Iris pigment epithelial cell (primary cell): Measurements from ENCODE around the gene TTC21B.

Experiments used
- DNase-seq: peaks from one replicate; pipeline ENCODE4 v3.0.0-alpha.2; 2011; ENCODE audit warnings: low read depth

TTC21B gene

DNA sequence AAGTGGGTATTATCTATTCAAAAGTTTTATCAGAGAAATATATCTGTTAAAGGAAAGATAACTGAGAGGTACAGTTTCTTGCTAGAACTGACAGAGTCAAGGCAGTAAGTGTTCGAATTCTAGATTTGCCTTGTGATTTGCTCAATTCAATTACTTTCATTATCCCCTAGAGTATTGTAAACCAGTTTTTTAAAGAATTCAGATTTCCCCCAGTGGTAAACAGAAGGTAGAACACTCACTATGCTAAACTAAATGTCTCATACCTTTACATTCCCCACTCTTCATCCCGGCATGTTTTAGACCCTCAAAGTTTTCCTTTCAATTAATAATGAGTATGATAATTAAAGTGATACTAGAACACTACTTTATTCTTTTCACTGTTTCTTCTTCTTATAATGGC, 28.6 kb downstream of the TTC21B start:
- DNase-seq = no peak

- no peak for DNase-seq
Measured at GRCh38 chr2:165920748-165921147, 32.8 kb downstream of the TTC21B start.

GRCh38 chr2:165913636-165914035, 39.9 kb downstream of the TTC21B start:
- DNase-seq = no peak

DNA sequence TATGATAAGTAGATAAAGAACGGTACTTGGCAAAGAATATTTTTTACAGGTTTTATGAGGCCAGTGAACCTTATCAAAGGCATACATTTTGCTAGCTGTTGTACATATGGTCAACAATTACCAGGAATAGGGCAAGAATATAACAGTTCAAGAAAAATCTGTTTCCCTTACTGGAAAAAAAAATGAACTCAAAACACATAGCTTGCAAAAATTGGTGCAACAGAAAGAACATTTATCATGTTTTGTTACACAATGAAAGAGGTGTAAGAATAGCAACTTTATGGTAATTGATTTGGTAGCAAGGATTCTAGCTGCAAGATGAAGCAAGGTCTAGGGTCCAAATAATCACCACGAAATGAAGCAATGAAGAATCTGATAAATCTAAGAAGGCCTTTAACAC, 41.6 kb downstream of the TTC21B start:
- DNase-seq = no peak

DNA sequence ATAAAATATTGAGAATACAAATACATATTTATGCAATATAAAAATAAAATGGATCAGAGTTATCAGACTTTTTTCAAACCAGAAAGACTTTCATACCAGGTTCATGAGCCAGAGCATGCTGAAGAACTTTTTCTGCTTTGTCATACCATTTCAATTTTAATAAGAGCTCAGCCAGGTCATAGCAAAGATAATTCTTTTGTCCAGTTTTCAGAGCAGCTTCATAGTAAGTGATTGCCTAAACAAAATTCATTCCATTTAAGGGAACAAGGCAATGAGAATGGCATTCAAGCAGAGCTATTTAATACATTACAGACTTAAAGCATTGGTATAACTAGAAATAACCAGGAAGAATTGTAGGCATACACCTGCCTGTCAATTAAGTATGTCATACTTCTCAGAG, 42.3 kb downstream of the TTC21B start:
- peak; percentile 81 for DNase-seq

DNA sequence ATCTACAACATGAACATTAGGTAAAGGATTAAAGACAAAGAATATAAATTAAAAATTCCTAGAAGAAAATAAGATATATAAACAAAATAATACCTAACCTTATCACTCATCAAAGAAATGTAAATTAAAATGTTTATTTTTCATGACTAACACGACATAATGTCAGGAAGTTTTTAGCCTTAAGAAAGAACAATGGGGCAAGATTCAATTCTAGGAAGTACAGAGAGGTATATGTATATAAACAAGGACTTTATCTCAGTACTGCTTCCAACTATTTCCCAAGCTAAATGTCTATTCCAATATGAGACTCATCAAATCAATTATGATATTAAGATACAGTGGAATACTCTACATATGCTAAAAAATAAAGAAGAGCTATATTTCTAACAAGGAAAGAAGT, 44.1 kb downstream of the TTC21B start:
- no peak for DNase-seq

DNA sequence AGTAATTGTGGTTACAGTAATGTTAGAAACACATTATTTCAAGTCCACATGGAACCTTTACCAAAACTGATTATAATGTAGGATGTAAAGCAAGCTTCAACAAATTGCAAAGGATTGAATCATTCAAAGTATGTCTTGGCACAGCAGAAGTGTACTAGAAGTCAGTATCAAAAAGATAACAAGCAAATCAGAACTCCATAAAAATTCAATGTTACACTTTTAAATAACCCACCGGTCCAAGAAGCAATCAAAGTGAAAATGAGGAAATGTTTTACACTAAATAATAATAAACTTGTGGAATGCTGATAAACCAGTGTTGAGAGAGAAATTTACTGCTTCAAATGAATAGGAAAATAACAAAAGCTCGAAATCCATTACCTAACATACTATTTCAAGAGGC, 47.7 kb downstream of the TTC21B start:
- peak; percentile 65 for DNase-seq

DNA sequence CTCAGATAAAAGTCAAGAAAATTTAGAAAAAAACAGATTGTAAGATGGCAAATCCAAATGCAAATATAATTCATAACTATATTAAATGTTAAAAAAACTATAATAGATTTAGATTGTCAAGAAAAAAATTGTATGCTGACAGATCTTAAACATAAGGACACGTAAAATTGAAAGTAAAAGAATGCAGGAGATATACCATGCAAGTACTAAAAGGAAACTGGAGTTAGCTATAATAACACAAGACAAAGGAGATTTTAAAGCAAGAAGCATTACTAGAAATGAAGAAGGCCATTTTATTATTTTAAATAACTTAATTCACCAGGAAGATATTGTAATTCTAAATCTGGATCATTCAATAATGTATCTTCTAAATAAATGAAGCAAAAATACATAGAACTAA, 48.3 kb downstream of the TTC21B start:
- no peak for DNase-seq

GRCh38 chr2:165904432-165904831, 49.1 kb downstream of the TTC21B start:
- no peak for DNase-seq

- no peak for DNase-seq
Measured at GRCh38 chr2:165903406-165903805, 50.2 kb downstream of the TTC21B start.

DNA sequence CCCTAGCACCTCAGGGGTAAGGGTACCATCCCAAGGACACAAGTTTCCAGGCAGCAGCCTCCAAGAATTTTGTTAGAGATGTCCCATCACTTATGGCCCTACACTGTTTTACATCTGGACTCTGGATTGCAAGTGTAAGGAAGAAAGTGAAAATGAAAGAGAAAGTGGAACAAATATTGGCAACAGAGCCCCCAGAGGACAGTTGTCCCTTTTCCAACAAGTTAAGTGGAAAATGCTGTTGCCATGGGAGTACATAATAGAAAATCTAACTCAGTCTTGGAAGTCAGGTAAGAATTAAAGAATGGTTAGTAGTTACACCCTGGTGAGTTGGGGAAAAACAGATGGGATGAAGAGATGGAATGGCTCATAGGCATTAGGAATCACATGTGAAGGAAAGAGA, 50.6 kb downstream of the TTC21B start:
- peak; percentile 22 for DNase-seq

DNA sequence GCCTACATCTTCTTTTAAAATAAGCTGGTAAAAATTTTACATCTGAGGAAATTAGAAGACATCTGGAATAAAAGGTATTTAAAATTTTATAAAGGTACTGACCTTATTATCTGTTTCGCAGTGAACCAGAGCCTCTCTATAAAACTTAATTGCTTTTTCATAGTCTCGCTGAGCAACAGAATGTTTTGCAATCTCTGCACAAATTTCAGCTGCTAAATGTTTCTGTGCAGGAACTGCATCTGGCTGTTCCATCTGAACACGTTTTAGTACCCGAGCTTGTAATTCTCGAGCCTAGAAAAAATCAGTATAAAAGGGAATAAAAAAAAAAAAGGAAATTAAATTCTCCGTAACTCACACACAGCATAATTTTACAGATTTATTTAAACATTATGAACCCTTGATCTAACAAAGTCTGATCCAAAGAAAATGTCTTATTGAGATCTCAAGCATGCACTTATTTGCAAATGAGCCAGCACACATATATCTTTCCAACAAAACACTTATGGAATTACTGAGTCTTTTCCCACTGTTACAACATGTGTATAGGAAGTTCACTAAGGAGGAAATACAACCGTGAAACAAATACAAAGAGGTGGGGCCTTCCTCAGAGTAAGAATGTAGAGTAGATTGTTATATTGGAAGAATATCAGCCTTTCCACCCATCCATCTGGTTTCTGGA, 51.8 kb downstream of the TTC21B start:
- DNase-seq = no peak

DNA sequence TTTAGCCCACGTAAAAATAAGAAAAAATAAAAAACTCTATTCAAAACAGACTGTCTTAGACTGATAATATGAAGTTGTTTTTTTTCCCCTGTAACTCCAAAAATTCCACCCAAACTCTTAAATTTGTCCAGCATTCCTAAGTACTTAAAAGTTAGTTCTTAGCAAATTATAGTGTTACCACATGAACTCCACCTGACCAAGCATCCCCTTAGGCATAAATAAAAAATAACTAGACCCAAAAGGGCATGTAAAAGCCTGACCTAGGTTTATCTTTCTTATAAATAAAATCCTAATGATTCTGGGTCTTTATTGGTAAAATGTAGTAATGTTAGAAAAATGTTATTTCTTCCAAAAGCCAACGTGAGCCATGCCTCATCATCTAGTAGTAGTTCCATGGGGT, 54.3 kb downstream of the TTC21B start:
- no peak for DNase-seq

DNA sequence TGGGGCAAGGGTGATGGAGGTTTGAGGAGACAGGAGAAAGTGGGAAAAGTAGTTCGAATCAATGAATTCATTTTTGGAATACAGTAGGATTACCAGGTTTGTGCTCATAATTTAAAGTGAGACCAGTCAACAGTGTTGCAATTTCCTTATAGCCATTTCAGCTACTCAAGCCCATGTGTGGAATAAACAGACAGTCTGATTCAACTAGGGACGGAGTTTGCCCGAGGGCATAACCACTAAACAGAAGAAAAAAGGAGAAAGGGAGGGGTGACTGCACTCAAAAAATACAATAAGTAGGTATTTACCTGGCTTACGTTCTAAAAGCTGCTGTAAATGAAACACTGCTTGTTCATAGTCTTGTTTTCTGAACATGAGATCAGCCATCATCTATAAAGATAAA, 55.2 kb downstream of the TTC21B start:
- DNase-seq = peak; percentile 52

DNA sequence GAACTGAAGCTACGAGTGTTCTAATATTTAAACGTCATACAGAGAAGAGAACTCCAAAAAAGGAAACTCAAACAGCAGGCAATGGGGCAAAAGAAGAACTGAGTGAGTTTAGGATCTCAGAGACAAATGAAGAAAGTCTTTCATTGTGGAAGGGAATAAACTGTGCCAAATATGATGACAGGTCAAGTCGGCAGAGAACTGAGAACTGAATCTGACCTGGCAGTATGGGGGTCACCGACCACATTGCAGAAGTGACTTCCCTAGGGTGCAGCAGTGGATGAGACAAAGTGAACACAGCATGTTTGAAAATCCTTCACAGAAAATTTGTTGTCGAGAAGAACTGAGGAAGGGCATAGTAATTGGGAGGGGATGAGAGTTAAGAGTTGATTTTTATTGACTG, 55.9 kb downstream of the TTC21B start:
- DNase-seq = no peak

GRCh38 chr2:165897074-165897473, 56.5 kb downstream of the TTC21B start:
- DNase-seq = no peak

GRCh38 chr2:165895974-165896373, 57.6 kb downstream of the TTC21B start:
- no peak for DNase-seq

DNA sequence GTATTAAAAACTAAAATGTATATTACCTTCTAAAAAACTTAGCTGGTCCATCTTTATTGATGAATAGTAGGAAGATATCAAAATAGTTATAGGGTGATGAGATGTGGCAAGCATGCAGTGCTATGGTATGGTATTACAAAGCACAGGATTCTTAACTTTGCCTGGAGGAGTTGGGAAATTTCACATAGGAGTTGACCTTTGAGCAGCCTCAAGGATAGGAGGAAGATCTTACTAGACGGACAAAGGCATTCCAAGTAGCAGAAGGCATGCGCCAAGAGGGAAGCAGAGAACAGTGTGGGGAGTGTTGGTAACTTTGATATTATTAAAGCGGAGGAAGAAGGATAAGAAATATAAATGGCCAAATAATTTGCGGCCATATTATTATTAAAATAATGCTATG, 60.0 kb downstream of the TTC21B start:
- DNase-seq = no peak

- no peak for DNase-seq
Measured at GRCh38 chr2:165892526-165892925, 61.0 kb downstream of the TTC21B start.

GRCh38 chr2:165891943-165892342, 61.6 kb downstream of the TTC21B start:
- DNase-seq = peak; percentile 25

GRCh38 chr2:165891345-165891744, 62.2 kb downstream of the TTC21B start:
- DNase-seq = no peak

- no peak for DNase-seq
Measured at GRCh38 chr2:165889798-165890197, 63.8 kb downstream of the TTC21B start.

DNA sequence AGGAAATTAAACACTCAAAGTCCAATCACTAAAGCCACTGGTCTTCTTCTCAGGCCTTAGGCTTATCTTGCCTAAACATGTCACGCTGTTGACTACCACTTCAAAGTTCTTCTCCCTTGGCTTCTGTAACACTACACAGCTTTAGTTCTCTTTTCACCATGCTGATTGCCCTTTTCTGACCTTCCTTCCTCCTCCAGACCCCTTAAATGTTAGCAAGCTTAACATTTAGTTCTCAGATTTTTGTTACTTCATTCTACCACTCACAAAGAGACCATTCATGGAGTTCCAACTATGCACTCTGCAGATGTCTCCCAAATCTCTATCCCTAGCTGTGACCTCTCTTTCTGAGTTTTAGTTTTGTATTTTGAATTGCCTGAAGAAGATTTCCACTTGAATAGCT, 64.4 kb downstream of the TTC21B start:
- DNase-seq = no peak

DNA sequence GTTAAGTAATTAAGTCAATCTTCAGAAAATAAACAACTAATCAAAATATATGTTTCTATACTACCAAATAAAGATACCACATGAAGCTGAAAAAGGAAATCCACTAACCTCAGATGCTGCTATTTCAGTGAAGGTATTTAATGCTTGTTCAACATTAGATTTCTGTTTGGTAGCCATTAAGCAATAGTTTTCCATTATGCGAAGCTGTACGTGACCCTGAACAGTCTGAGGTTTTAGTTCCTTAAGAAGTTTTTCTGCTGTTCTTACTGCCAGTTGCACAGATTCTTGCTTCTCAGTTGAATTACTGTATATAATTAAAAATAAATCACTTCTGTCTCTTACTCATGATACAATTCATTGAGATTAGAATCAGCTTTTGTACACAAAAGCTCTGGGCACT, 65.4 kb downstream of the TTC21B start:
- peak; percentile 16 for DNase-seq
